HL-60 (cell line): ENCODE measurements around the gene CCDC88C.

Experiments used
- CTCF ChIP-seq: IDR thresholded peaks from one replicate; pipeline ENCODE4 v1.5.1; 2011; ENCODE audit warnings: low read length, control low read depth, inconsistent platforms; ENCODE audit not compliant: insufficient read depth
- POLR2AphosphoS5 ChIP-seq: IDR thresholded peaks from 2 replicates; pipeline ENCODE4 v1.6.1; 2012; ENCODE audit warnings: low read depth

- TF ChIP-seq CTCF (no peak), POLR2AphosphoS5 (no peak)
Observed at GRCh38 chr14:91321131-91321530, 96.5 kb downstream of the CCDC88C start.
